Endothelial cell of umbilical vein (primary cell): ENCODE results near the gene KCNH5. TPM values are rescaled to one million over a fixed set of nuclear protein-coding genes. Genes with fewer than 3 reads are reported as not detected.
"Not testable (repeated sequence)": the region's sequence is repeated elsewhere in the genome, so short reads cannot be mapped to it uniquely, and the experiment has no call there.

ENCODE experiments used
- BruUV-seq: library from RNA; stranded (reverse); fragments of 400-500 nt; replicated peaks from 2 replicates; lab custom pipeline; 2021; lab: Mats Ljungman, UMichigan
- CTCF ChIA-PET: fragments of 300-600, 350-600 bp; sonication (Branson Sonifier 250); formaldehyde crosslinking; loops from one replicate; lab custom pipeline; 2021; ENCODE audit warnings: antibody characterized with exemption, inconsistent platforms; lab: Charles Lee
- POLR2A ChIA-PET: fragments of 300-600, 350-600 bp; sonication (Branson Sonifier 250); formaldehyde crosslinking; loops from one replicate; lab custom pipeline; 2021; ENCODE audit warnings: antibody characterized with exemption, inconsistent platforms; lab: Charles Lee
- DNase-seq: peaks from one replicate; pipeline ENCODE4 v3.0.0-alpha.2; 2011; ENCODE audit warnings: low read depth, low spot score
- FAIRE-seq: peaks from 2 replicates; lab custom pipeline; 2011; peaks lifted over from hg19 to GRCh38; lab: Jason Lieb, UNC
- H2AFZ ChIP-seq: 2 replicates; pipeline ENCODE4 v1.6.0; 2012; ENCODE audit warnings: low read depth, low read length, control low read depth, inconsistent platforms
- H3K27ac ChIP-seq: 2 replicates; pipeline ENCODE4 v1.5.1; 2011; ENCODE audit warnings: low read depth, mild to moderate bottlenecking, control low read depth, low read length, moderate library complexity; ENCODE audit not compliant: insufficient read depth
- H3K27me3 ChIP-seq, 2 experiments: 2 replicates each; pipeline versions ENCODE4 v1.6.0 to v1.6.1; 2011; ENCODE audit warnings: low read length in 2 of 2, mixed read lengths in 1 of 2; ENCODE audit not compliant: control insufficient read depth in 2 of 2, insufficient read depth in 2 of 2
- H3K36me3 ChIP-seq, 2 experiments: 2 replicates in 1 of 2; 3 replicates in 1 of 2; pipeline ENCODE4 v1.5.1; 2011; ENCODE audit warnings: low read length in 2 of 2, mild to moderate bottlenecking in 1 of 2, moderate library complexity in 1 of 2; ENCODE audit not compliant: control insufficient read depth in 2 of 2, insufficient read depth in 2 of 2; ENCODE audit errors: extremely low read depth in 1 of 2
- H3K4me1 ChIP-seq: 3 replicates; pipeline ENCODE4 v1.5.1; 2011; ENCODE audit warnings: mild to moderate bottlenecking, low read length; ENCODE audit not compliant: control insufficient read depth, insufficient read depth; ENCODE audit errors: extremely low read depth
- H3K4me2 ChIP-seq: 2 replicates; pipeline ENCODE4 v1.6.1; 2011; ENCODE audit warnings: low read length, control low read depth, mixed read lengths; ENCODE audit not compliant: insufficient read depth
- H3K4me3 ChIP-seq, 3 experiments: fragments of 200-600 bp in 1 of 3; sonication (generic), shearing (Covaris generic) in 1 of 3; replicated peaks in 1 of 3; 2 replicates each; pipeline ENCODE4 v1.5.1; 2011 to 2016; ENCODE audit warnings: control low read depth in 3 of 3, low read length in 3 of 3, mild to moderate bottlenecking in 2 of 3, inconsistent platforms in 1 of 3, low read depth in 1 of 3, moderate library complexity in 1 of 3; ENCODE audit not compliant: insufficient read depth in 1 of 3
- H3K79me2 ChIP-seq: 2 replicates; pipeline ENCODE4 v1.6.0; 2012; ENCODE audit warnings: low read length, inconsistent platforms; ENCODE audit not compliant: control insufficient read depth, insufficient read depth
- H3K9ac ChIP-seq: replicated peaks from 2 replicates; pipeline ENCODE3; 2011; ENCODE audit warnings: low read length, control low read depth; ENCODE audit not compliant: insufficient read depth; ENCODE audit errors: extremely low read depth
- H3K9me1 ChIP-seq: replicated peaks from 3 replicates; pipeline ENCODE4 v1.6.0; 2011; ENCODE audit warnings: mild to moderate bottlenecking, low read length; ENCODE audit not compliant: control insufficient read depth, insufficient read depth; ENCODE audit errors: extremely low read depth
- H3K9me3 ChIP-seq: replicated peaks from 2 replicates; pipeline ENCODE4 v1.5.1; 2012; ENCODE audit warnings: low read length, inconsistent platforms; ENCODE audit not compliant: control insufficient read depth, insufficient read depth
- H4K20me1 ChIP-seq: replicated peaks from 2 replicates; pipeline ENCODE3; 2011; ENCODE audit warnings: mild to moderate bottlenecking, low read length; ENCODE audit not compliant: control insufficient read depth, insufficient read depth; ENCODE audit errors: extremely low read depth
- EZH2 ChIP-seq: IDR thresholded peaks from 2 replicates; pipeline ENCODE4 v1.6.1; 2012; ENCODE audit warnings: borderline replicate concordance, low read depth, mild to moderate bottlenecking, moderate library complexity, low read length, inconsistent platforms; ENCODE audit not compliant: severe bottlenecking
- FOS ChIP-seq: IDR thresholded peaks from 2 replicates; pipeline ENCODE4 v1.6.1; 2011; ENCODE audit warnings: mild to moderate bottlenecking, low read length, moderate library complexity, borderline replicate concordance; ENCODE audit not compliant: insufficient read depth
- GATA2 ChIP-seq: IDR thresholded peaks from 2 replicates; pipeline ENCODE4 v1.7.0; 2011; ENCODE audit warnings: low read depth, mild to moderate bottlenecking, moderate library complexity, mixed read lengths, low read length; ENCODE audit not compliant: insufficient read length, insufficient read depth
- JUN ChIP-seq: IDR thresholded peaks from 2 replicates; pipeline ENCODE4 v1.6.1; 2011; ENCODE audit warnings: borderline replicate concordance, low read depth; ENCODE audit not compliant: insufficient read length, insufficient read depth
- MYC ChIP-seq: IDR thresholded peaks from one replicate; pipeline ENCODE4 v1.6.1; 2011; ENCODE audit warnings: mild to moderate bottlenecking, low read depth, low read length
- POLR2A ChIP-seq: IDR thresholded peaks from 2 replicates; pipeline ENCODE4 v1.6.1; 2012; ENCODE audit warnings: low read depth, mild to moderate bottlenecking, control low read depth, low read length
- POLR2AphosphoS5 ChIP-seq: IDR thresholded peaks from 2 replicates; pipeline ENCODE4 v1.6.1; 2012; ENCODE audit warnings: low read depth, mild to moderate bottlenecking, control low read depth, low read length, moderate library complexity; ENCODE audit not compliant: insufficient read depth
- dilution Hi-C: fragments of 300-500 bp; cut with MboI; formaldehyde crosslinking; loops from one replicate; pipeline ENCODE4 v1.15.0; 2019; ENCODE audit warnings: low sequenced_read_pairs; ENCODE audit not compliant: extremely low pct_ligation_motif_present
- intact Hi-C: fragments of 100-400 bp; cut with micrococcal nuclease; formaldehyde crosslinking; loops from one replicate; pipeline ENCODE4 v1.10.0; 2022
- polyA plus RNA-seq, 4 experiments: library from polyadenylated mRNA; depleted of rRNA in 3 of 4; stranded (reverse) in 3 of 4; unstranded in 1 of 4; fragments of >200 nt; gene quantifications; 2 replicates each; pipeline versions ENCODE4 v1.2.1 to v1.2.3, GENCODE V29; 2011 to 2012; ENCODE audit warnings: missing spikeins in 1 of 4
- total RNA-seq: library from RNA; stranded (reverse); gene quantifications from 2 replicates; pipeline ENCODE4 v1.2.3, GENCODE V29; 2021
- TF ChIP-seq, protein P1 (sequence below): IDR thresholded peaks from 2 replicates; pipeline ENCODE4 v1.6.1; 2011; ENCODE audit not compliant: insufficient read depth, insufficient read length
- TF ChIP-seq, protein P2 (sequence below), 2 donors: IDR thresholded peaks; 1 replicate in 1 of 2; 2 replicates in 1 of 2; pipeline ENCODE4 v1.5.1; 2011; ENCODE audit warnings: low read length in 2 of 2, mild to moderate bottlenecking in 2 of 2, moderate library complexity in 2 of 2, control low read depth in 1 of 2, inconsistent platforms in 1 of 2, low read depth in 1 of 2; ENCODE audit not compliant: insufficient read depth in 1 of 2; ENCODE audit errors: extremely low read depth in 1 of 2

The KCNH5 gene
- total and polyA plus RNA-seq, 2 donors (not counting 3 experiments of a cell fraction or from before 2014, with no cell fraction given), result not detected

DNA sequence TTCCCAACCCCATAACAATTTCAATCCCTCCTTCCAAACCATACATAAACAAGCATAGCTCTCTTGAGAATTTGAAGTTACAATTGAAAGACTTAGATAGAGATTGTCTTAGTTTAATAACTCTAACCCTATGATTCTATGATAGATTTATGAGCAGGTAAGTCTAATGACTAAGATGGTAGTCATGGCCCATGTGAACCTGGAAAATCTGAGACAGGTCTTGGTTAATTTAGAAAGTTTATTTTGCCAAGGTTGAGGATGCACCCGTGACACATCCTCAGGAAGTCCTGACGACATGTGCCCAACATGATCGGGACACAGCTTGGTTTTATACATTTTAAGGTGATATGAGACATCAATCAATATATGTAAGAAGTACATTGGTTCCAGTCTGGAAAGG lies 248.8 kb downstream of the KCNH5 start:
- no peaks in the 10 kb centered on the region for H3K9me3 ChIP-seq
- no peak overlapping the region for H3K27ac ChIP-seq
- H3K9me1 ChIP-seq, result no peaks in the 10 kb centered on the region
- TF ChIP-seq POLR2A (no peak), FOS (no peak)
- no peak overlapping the region for H2AFZ ChIP-seq
- H3K9ac ChIP-seq, result no peak overlapping the region
- H4K20me1 ChIP-seq, result no peaks in the 10 kb centered on the region
- no peaks in the 10 kb centered on the region for H3K27me3 ChIP-seq
- no peak for DNase-seq
- ChIA-PET POLR2A (no interaction called here), CTCF (no interaction called here)
- no peaks in the 10 kb centered on the region for H3K36me3 ChIP-seq
- H3K4me3 ChIP-seq, result no peak overlapping the region
- no peak for FAIRE-seq
- H3K4me1 ChIP-seq, result no peaks in the 10 kb centered on the region
- dilution Hi-C loops, result no loop called here
- BruUV-seq, result no TSS peak
- no peaks in the 10 kb centered on the region for H3K79me2 ChIP-seq
- intact Hi-C loops, result no loop called here
- H3K4me2 ChIP-seq, result no peak overlapping the region

DNA sequence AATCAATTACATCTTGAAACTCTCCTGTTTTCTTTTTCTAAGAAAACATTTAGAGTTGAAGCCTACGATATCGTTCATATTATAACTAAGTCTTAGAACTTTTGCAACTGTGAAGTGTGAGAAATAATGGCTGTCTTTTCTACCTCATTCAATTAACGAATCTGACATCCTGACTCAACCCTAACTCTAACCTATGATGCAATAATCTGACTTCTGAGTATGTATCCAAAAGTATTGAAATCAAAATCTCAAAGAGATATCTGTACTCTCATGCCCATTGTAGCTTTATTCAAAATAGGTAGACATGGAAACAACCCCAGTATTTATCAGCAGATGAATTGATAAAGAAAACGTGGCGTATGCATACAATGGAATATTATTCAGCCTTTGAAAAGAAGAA lies 252.7 kb downstream of the KCNH5 start:
- Histone ChIP-seq H3K9me1 (no peaks in the 10 kb centered on the region), H3K79me2 (no peaks in the 10 kb centered on the region), H3K4me3 (no peak overlapping the region), H3K4me1 (no peaks in the 10 kb centered on the region), H3K4me2 (no peak overlapping the region), H3K36me3 (no peaks in the 10 kb centered on the region), H3K27me3 (no peaks in the 10 kb centered on the region), H4K20me1 (no peaks in the 10 kb centered on the region), H3K27ac (no peak overlapping the region), H3K9ac (no peak overlapping the region), H3K9me3 (no peaks in the 10 kb centered on the region), H2AFZ (no peak overlapping the region)
- ChIA-PET CTCF (no interaction called here), POLR2A (no interaction called here)
- dilution Hi-C loops (no loop called here), intact Hi-C loops (no loop called here)
- DNase-seq (no peak), FAIRE-seq (no peak)
- no peak for TF ChIP-seq EZH2
- no peak for TF ChIP-seq POLR2AphosphoS5
- no peak for TF ChIP-seq FOS
- TF ChIP-seq JUN, result no peak
- TF ChIP-seq, protein P1, sequence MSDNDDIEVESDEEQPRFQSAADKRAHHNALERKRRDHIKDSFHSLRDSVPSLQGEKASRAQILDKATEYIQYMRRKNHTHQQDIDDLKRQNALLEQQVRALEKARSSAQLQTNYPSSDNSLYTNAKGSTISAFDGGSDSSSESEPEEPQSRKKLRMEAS, result no peak
- TF ChIP-seq POLR2A, result no peak
- TF ChIP-seq MYC, result no peak
- TF ChIP-seq GATA2, result no peak
- TF ChIP-seq, protein P2, sequence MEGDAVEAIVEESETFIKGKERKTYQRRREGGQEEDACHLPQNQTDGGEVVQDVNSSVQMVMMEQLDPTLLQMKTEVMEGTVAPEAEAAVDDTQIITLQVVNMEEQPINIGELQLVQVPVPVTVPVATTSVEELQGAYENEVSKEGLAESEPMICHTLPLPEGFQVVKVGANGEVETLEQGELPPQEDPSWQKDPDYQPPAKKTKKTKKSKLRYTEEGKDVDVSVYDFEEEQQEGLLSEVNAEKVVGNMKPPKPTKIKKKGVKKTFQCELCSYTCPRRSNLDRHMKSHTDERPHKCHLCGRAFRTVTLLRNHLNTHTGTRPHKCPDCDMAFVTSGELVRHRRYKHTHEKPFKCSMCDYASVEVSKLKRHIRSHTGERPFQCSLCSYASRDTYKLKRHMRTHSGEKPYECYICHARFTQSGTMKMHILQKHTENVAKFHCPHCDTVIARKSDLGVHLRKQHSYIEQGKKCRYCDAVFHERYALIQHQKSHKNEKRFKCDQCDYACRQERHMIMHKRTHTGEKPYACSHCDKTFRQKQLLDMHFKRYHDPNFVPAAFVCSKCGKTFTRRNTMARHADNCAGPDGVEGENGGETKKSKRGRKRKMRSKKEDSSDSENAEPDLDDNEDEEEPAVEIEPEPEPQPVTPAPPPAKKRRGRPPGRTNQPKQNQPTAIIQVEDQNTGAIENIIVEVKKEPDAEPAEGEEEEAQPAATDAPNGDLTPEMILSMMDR (IDR thresholded peaks at IDR 0.05; ENCODE audit: extremely low read depth in 1 of 2, insufficient read depth in 1 of 2, low read depth in 1 of 2, low read length in 2 of 2), result no peak
- BruUV-seq, result no TSS peak

DNA sequence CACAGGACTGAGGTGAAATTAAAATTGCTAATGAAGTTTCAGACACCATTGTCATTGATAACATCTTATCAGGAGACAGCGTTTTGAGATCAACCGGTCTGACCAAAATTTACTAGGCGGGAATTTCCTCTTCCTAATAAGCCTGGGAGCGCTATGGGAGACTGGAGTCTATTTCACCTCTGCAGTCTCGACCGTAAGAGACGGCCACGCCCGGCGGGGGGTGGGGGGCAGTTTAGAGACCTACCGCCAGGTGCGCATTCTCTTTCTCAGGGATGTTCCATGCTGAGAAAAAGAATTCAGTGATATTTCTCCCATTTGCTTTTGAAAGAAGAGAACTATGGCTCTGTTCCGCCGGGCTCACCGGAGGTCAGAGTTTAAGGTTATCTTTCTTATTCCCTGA lies 263.9 kb downstream of the KCNH5 start:
- dilution Hi-C loops, H3K27me3 ChIP-seq, CTCF ChIA-PET, H3K27ac ChIP-seq, H3K4me3 ChIP-seq, H3K9ac ChIP-seq, H2AFZ ChIP-seq, H3K4me1 ChIP-seq, BruUV-seq, H3K36me3 ChIP-seq, H4K20me1 ChIP-seq, H3K9me1 ChIP-seq, H3K4me2 ChIP-seq, intact Hi-C loops, H3K9me3 ChIP-seq, POLR2A ChIA-PET, H3K79me2 ChIP-seq, DNase-seq, FAIRE-seq: not testable (repeated sequence)
